GM23338 (cell line): Measurements from ENCODE around the gene CCDC170. TPM values are rescaled to one million over a fixed set of nuclear protein-coding genes. Genes with fewer than 3 reads are reported as not detected.

Experiments used
- ATAC-seq: fragments of 200-7000 bp; cut with Tn5 transposase; 3 replicates; pipeline ENCODE4 v1.9.1; 2020
- DNase-seq: peaks from one replicate; pipeline ENCODE4 v3.0.0-alpha.2; 2015; ENCODE audit warnings: low spot score
- H2AFZ ChIP-seq: fragments of 200-600 bp; sonication (generic); 2 replicates; pipeline ENCODE4 v1.8.0; 2016; ENCODE audit warnings: antibody characterized with exemption, mild to moderate bottlenecking, moderate library complexity
- H3F3A ChIP-seq: fragments of 200-600 bp; sonication (generic); replicated peaks from 2 replicates; pipeline ENCODE4 v1.8.0; 2017; ENCODE audit warnings: antibody characterized with exemption, mixed run types, low read depth
- H3K27ac ChIP-seq: fragments of 200-600 bp; sonication (generic); 2 replicates; pipeline ENCODE4 v1.6.1; 2016; ENCODE audit warnings: low read depth
- H3K27me3 ChIP-seq: fragments of 200-600 bp; sonication (generic); 2 replicates; pipeline ENCODE4 v1.8.0; 2016; ENCODE audit warnings: mild to moderate bottlenecking, mixed run types, moderate library complexity; ENCODE audit not compliant: insufficient read depth
- H3K36me3 ChIP-seq: fragments of 200-600 bp; sonication (generic); 2 replicates; pipeline ENCODE4 v1.8.0; 2016; ENCODE audit warnings: mild to moderate bottlenecking; ENCODE audit not compliant: insufficient read depth
- H3K4me1 ChIP-seq: fragments of 200-600 bp; sonication (generic); 2 replicates; pipeline ENCODE4 v1.8.0; 2016; ENCODE audit warnings: mild to moderate bottlenecking, moderate library complexity; ENCODE audit not compliant: insufficient read depth
- H3K4me2 ChIP-seq: fragments of 200-600 bp; sonication (generic); 2 replicates; pipeline ENCODE4 v1.7.1; 2017; ENCODE audit warnings: mixed run types
- H3K4me3 ChIP-seq: fragments of 200-600 bp; sonication (generic); 2 replicates; pipeline ENCODE4 v1.6.1; 2016; ENCODE audit warnings: mixed run types
- H3K79me2 ChIP-seq: fragments of 200-600 bp; sonication (generic); replicated peaks from 2 replicates; pipeline ENCODE4 v1.8.0; 2017; ENCODE audit warnings: mild to moderate bottlenecking; ENCODE audit not compliant: insufficient read depth
- H3K9me2 ChIP-seq: fragments of 200-600 bp; sonication (generic); 2 replicates; pipeline ENCODE4 v1.8.0; 2017; ENCODE audit not compliant: insufficient read depth
- H4K20me1 ChIP-seq: fragments of 200-600 bp; sonication (generic); replicated peaks from 2 replicates; pipeline ENCODE4 v1.8.0; 2017; ENCODE audit warnings: mild to moderate bottlenecking; ENCODE audit not compliant: insufficient read depth
- H3K27ac Mint-ChIP-seq: 2 replicates; pipeline ENCODE4 v1.8.0; 2020; ENCODE audit warnings: inconsistent platforms, mild to moderate bottlenecking, moderate library complexity, mixed read lengths
- H3K27me3 Mint-ChIP-seq: 3 replicates; pipeline ENCODE4 v1.8.0; 2022; ENCODE audit warnings: low read depth, mild to moderate bottlenecking, moderate library complexity, mixed read lengths, inconsistent platforms; ENCODE audit not compliant: insufficient read depth, poor library complexity
- H3K36me3 Mint-ChIP-seq: 3 replicates; pipeline ENCODE4 v1.8.0; 2021; ENCODE audit warnings: low read depth, mild to moderate bottlenecking, inconsistent platforms, moderate library complexity, mixed read lengths
- H3K4me1 Mint-ChIP-seq: 3 replicates; pipeline ENCODE4 v1.8.0; 2020; ENCODE audit warnings: mild to moderate bottlenecking, inconsistent platforms, mixed read lengths
- H3K4me3 Mint-ChIP-seq: 3 replicates; pipeline ENCODE4 v1.8.0; 2021; ENCODE audit warnings: moderate library complexity, mild to moderate bottlenecking, inconsistent platforms, mixed read lengths
- H3K9me3 Mint-ChIP-seq: 3 replicates; pipeline ENCODE4 v1.8.0; 2020; ENCODE audit warnings: moderate library complexity, mild to moderate bottlenecking, inconsistent platforms, mixed read lengths
- CTCF ChIP-seq, 2 experiments: fragments of 200-600 bp in 1 of 2; sonication (generic) in 1 of 2; conservative IDR thresholded peaks; 2 replicates each; pipeline versions ENCODE4 v1.5.1 to v1.6.1; 2016 to 2017; ENCODE audit warnings: antibody characterized with exemption in 2 of 2, low read depth in 2 of 2, mild to moderate bottlenecking in 2 of 2, moderate library complexity in 1 of 2
- ETS1 ChIP-seq: IDR thresholded peaks from 2 replicates; pipeline ENCODE4 v1.6.1; 2016; ENCODE audit warnings: antibody characterized with exemption
- EZH2 ChIP-seq: fragments of 200-600 bp; sonication (generic); IDR thresholded peaks from one replicate; pipeline ENCODE4 v1.8.0; 2017; ENCODE audit warnings: antibody characterized with exemption, mild to moderate bottlenecking, low read depth; ENCODE audit not compliant: unreplicated experiment
- EZH2phosphoT487 ChIP-seq: fragments of 200-600 bp; sonication (generic); IDR thresholded peaks from one replicate; pipeline ENCODE4 v1.8.1; 2018; ENCODE audit warnings: antibody characterized with exemption; ENCODE audit not compliant: unreplicated experiment
- JUNB ChIP-seq: IDR thresholded peaks from one replicate; pipeline ENCODE4 v1.6.1; 2016; ENCODE audit warnings: antibody characterized with exemption; ENCODE audit not compliant: unreplicated experiment
- NANOG ChIP-seq: IDR thresholded peaks from 2 replicates; pipeline ENCODE4 v1.6.1; 2016; ENCODE audit warnings: antibody characterized with exemption, borderline replicate concordance
- REST ChIP-seq: IDR thresholded peaks from one replicate; pipeline ENCODE4 v1.6.1; 2018; ENCODE audit warnings: antibody characterized with exemption; ENCODE audit not compliant: unreplicated experiment
- STAT1 ChIP-seq: IDR thresholded peaks from one replicate; pipeline ENCODE4 v1.6.1; 2016; ENCODE audit warnings: antibody characterized with exemption; ENCODE audit not compliant: unreplicated experiment
- ZNF331 ChIP-seq: fragments of 250-450 bp; sonication (Bioruptor Pico); IDR thresholded peaks from 2 replicates; pipeline ENCODE4 v1.5.0; 2020; ENCODE audit warnings: low read depth, mild to moderate bottlenecking, moderate library complexity
- ZNF462 ChIP-seq: fragments of 250-450 bp; sonication (Bioruptor Pico); IDR thresholded peaks from 2 replicates; pipeline ENCODE4 v1.5.0; 2020; ENCODE audit warnings: mild to moderate bottlenecking, moderate library complexity
- polyA plus RNA-seq: library from polyadenylated mRNA; unstranded; fragments of >200 nt; fragmentation: Nextera tagmentation; extraction: Ambion mirVana; gene quantifications from 2 replicates; pipeline ENCODE4 v1.2.1, GENCODE V29; 2016
- total RNA-seq: library from RNA; depleted of rRNA; stranded (reverse); fragments of >200 nt; shearing (Covaris generic); gene quantifications from 2 replicates; pipeline ENCODE4 v1.2.3, GENCODE V29; 2014

CCDC170 gene
- total and polyA plus RNA-seq, 2 experiments from 2014 or later = 0.18 TPM; not detected in 1

GRCh38 chr6:151483994-151484393 is 9.8 kb upstream of the CCDC170 start:
- H3K4me1 Mint-ChIP-seq = no peaks in the 10 kb centered on the region

More at GRCh38 chr6:151483994-151484393, 9.8 kb upstream of the CCDC170 start:
- Histone ChIP-seq H4K20me1 (no peaks in the 10 kb centered on the region), H3K27ac (no peak overlapping the region), H3K27me3 (no peaks in the 10 kb centered on the region), H3K4me3 (no peak overlapping the region), H3K9me2 (0 out of 2 replicates have a peak, but pooled peaks cover 8% of the 10 kb centered on the region), H3F3A (no peaks in the 10 kb centered on the region), H3K36me3 (no peaks in the 10 kb centered on the region), H3K4me1 (no peaks in the 10 kb centered on the region), H2AFZ (no peak overlapping the region), H3K4me2 (no peak overlapping the region), H3K79me2 (no peaks in the 10 kb centered on the region)
- Mint-ChIP-seq H3K4me3 (no peak overlapping the region), H3K27me3 (no peaks in the 10 kb centered on the region), H3K36me3 (no peaks in the 10 kb centered on the region), H3K9me3 (no peaks in the 10 kb centered on the region), H3K27ac (no peak overlapping the region)
- ATAC-seq = no peak
- TF ChIP-seq ZNF462 (no peak), ETS1 (no peak), ZNF331 (CRISPR knock-in tag) (no peak), CTCF (conservative IDR thresholded peaks at IDR 0.05; ENCODE audit: low read depth in 2 of 2) (no peak), EZH2 (no peak), EZH2phosphoT487 (no peak), JUNB (no peak), NANOG (no peak), STAT1 (no peak), REST (no peak)
- DNase-seq = no peak
